ENCODE results near the gene SNX25. TPM values are rescaled to one million over a fixed set of nuclear protein-coding genes. Genes with fewer than 3 reads are reported as not detected.

SNX25 gene
- polyA plus RNA-seq, 1 of the 3 experiments (the other 2 are of a cell fraction) = 8.5 TPM

DNA sequence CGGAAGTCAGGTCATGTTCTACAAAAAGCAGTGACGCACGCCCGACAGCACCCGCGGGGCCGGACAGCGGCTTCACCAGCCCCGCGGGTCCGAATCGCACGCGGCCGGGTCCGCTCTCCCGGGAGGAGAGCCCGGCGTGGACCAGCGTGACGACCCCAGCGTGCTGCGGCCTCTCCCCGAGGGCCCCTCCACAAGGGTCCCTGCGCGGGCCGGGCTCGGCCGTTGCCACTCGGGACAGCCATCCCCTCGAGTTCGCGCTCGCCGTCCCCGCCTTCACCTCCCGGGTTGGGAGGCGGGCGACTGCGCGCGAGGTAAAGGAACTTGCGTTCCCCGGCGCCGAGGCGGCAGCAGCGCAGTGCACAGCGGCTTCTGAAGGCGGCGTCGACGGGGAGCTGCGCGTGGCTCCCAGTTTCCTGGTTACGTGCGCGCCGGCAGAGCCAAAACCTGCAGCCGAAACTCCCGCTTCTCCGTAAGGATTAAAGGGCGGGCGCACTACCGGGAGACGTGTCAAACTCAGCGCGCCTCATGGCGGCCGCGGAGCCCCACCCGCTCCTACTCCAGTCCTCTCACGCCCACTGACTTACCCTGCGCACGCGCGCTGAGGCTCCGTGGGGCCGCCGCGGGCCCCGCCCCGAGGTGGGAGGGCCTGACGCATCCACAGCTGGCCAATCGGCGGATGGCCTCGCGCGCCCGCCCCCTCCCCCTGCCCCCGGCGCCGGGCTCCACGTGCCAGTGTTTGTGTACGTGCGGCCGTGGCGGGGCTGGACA, 186.7 kb downstream of the SNX25 start:
- Histone ChIP-seq H3K9ac (peak overlapping the region; percentile 90), H3K9me2 (no peaks in the 10 kb centered on the region), H3K4me1 (ENCODE audit: control insufficient read depth in 1 of 2, insufficient read depth in 2 of 2, low read depth in 1 of 2, low read length in 1 of 2) (peaks cover 6 to 8% of the 10 kb centered on the region in 2 experiments; a peak in 3 of 4 replicates), H3F3A (replicated peaks; ENCODE audit: insufficient read depth) (peaks cover 9% of the 10 kb centered on the region), H3K79me2 (ENCODE audit: insufficient read depth) (0 out of 2 replicates have a peak, but pooled peaks cover 8% of the 10 kb centered on the region), H3K4me2 (peak overlapping the region; percentile 99), H3K27me3 (ENCODE audit: insufficient read depth) (no peaks in the 10 kb centered on the region), H3K4me3 (ENCODE audit: low read depth in 2 of 2, low read length in 1 of 2) (peak overlapping the region; percentile 74 to 78), H3K9me3 (no peaks in the 10 kb centered on the region), H2AFZ (ENCODE audit: low read depth) (peak overlapping the region; percentile 74), H3K36me3 (replicated peaks in 1 of 2; ENCODE audit: control insufficient read depth in 1 of 2, insufficient read depth in 2 of 2, low read length in 1 of 2) (peaks cover 26 to 29% of the 10 kb centered on the region in 2 experiments), H3K27ac (ENCODE audit: low read depth in 2 of 2, low read length in 1 of 2) (peak overlapping the region; percentile 94 to 98), H4K20me1 (ENCODE audit: insufficient read depth) (no peaks in the 10 kb centered on the region)
- WGBS (ENCODE audit: low lambda C conversion rate) = 0% methylated on average over 11 of the region's 98 CpGs
- 0 out of 2 replicates have a peak, but pooled peaks have one; percentile 0 for TF ChIP-seq GABPA (IDR thresholded peaks at IDR 0.05; ENCODE audit: low read depth)
- no peak for TF ChIP-seq CHD2 (IDR thresholded peaks at IDR 0.05; ENCODE audit: low read length, partially characterized antibody)
- TF ChIP-seq, protein P1, sequence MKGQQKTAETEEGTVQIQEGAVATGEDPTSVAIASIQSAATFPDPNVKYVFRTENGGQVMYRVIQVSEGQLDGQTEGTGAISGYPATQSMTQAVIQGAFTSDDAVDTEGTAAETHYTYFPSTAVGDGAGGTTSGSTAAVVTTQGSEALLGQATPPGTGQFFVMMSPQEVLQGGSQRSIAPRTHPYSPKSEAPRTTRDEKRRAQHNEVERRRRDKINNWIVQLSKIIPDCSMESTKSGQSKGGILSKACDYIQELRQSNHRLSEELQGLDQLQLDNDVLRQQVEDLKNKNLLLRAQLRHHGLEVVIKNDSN (IDR thresholded peaks at IDR 0.05; ENCODE audit: borderline replicate concordance, low read depth) = peak; percentile 17; the same call in 1 of the 2 replicates
- 0 out of 2 replicates have a peak, but pooled peaks have one; percentile 25 for TF ChIP-seq TEAD4 (IDR thresholded peaks at IDR 0.05; ENCODE audit: borderline replicate concordance, insufficient read depth)
- no peak for TF ChIP-seq SMC3 (IDR thresholded peaks at IDR 0.05; ENCODE audit: low read depth, low read length)
- TF ChIP-seq EP300 (IDR thresholded peaks at IDR 0.05; ENCODE audit: borderline replicate concordance in 1 of 2, low read depth in 1 of 2, low read length in 1 of 2) = 0 out of 4 replicates have a peak, but pooled peaks of 1 of the 2 experiments have one; percentile 6
- peak; percentile 24 for TF ChIP-seq POLR2AphosphoS5 (IDR thresholded peaks at IDR 0.05; ENCODE audit: low read depth, low read length)
- peak; percentile 17; the same call in 1 of the 2 replicates for TF ChIP-seq RFX5 (IDR thresholded peaks at IDR 0.05; ENCODE audit: low read length)
- 0 out of 2 replicates have a peak, but pooled peaks have one; percentile 11 for TF ChIP-seq FOXM1 (IDR thresholded peaks at IDR 0.05; ENCODE audit: low read depth)
- TF ChIP-seq FOXJ3 (CRISPR knock-in tag; IDR thresholded peaks at IDR 0.05) = no peak
- TF ChIP-seq FOSL2 (IDR thresholded peaks at IDR 0.05; ENCODE audit: borderline replicate concordance, low read depth) = 0 out of 2 replicates have a peak, but pooled peaks have one; percentile 1
- peak; percentile 98 for TF ChIP-seq MXI1 (IDR thresholded peaks at IDR 0.05; ENCODE audit: low read depth, low read length)
- TF ChIP-seq, protein P2, sequence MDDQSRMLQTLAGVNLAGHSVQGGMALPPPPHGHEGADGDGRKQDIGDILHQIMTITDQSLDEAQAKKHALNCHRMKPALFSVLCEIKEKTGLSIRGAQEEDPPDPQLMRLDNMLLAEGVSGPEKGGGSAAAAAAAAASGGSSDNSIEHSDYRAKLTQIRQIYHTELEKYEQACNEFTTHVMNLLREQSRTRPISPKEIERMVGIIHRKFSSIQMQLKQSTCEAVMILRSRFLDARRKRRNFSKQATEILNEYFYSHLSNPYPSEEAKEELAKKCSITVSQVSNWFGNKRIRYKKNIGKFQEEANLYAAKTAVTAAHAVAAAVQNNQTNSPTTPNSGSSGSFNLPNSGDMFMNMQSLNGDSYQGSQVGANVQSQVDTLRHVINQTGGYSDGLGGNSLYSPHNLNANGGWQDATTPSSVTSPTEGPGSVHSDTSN (IDR thresholded peaks at IDR 0.05) = 0 out of 2 replicates have a peak, but pooled peaks have one; percentile 28
- TF ChIP-seq GATA2 (CRISPR knock-in tag; IDR thresholded peaks at IDR 0.05) = no peak
- TF ChIP-seq, protein P3, sequence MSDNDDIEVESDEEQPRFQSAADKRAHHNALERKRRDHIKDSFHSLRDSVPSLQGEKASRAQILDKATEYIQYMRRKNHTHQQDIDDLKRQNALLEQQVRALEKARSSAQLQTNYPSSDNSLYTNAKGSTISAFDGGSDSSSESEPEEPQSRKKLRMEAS (IDR thresholded peaks at IDR 0.05; ENCODE audit: low read depth) = peak; percentile 95
- peak; percentile 96 for TF ChIP-seq SIN3A (IDR thresholded peaks at IDR 0.05; ENCODE audit: borderline replicate concordance, low read depth, low read length)
- peak; percentile 87 for TF ChIP-seq YY1 (IDR thresholded peaks at IDR 0.05; ENCODE audit: low read depth)
- TF ChIP-seq, protein P4, sequence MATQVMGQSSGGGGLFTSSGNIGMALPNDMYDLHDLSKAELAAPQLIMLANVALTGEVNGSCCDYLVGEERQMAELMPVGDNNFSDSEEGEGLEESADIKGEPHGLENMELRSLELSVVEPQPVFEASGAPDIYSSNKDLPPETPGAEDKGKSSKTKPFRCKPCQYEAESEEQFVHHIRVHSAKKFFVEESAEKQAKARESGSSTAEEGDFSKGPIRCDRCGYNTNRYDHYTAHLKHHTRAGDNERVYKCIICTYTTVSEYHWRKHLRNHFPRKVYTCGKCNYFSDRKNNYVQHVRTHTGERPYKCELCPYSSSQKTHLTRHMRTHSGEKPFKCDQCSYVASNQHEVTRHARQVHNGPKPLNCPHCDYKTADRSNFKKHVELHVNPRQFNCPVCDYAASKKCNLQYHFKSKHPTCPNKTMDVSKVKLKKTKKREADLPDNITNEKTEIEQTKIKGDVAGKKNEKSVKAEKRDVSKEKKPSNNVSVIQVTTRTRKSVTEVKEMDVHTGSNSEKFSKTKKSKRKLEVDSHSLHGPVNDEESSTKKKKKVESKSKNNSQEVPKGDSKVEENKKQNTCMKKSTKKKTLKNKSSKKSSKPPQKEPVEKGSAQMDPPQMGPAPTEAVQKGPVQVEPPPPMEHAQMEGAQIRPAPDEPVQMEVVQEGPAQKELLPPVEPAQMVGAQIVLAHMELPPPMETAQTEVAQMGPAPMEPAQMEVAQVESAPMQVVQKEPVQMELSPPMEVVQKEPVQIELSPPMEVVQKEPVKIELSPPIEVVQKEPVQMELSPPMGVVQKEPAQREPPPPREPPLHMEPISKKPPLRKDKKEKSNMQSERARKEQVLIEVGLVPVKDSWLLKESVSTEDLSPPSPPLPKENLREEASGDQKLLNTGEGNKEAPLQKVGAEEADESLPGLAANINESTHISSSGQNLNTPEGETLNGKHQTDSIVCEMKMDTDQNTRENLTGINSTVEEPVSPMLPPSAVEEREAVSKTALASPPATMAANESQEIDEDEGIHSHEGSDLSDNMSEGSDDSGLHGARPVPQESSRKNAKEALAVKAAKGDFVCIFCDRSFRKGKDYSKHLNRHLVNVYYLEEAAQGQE (IDR thresholded peaks at IDR 0.05; ENCODE audit: low read depth, low read length) = peak; percentile 89
- peak; percentile 45; the same call in 1 of the 2 replicates for TF ChIP-seq RCOR1 (IDR thresholded peaks at IDR 0.05; ENCODE audit: low read length)
- TF ChIP-seq, protein P5, sequence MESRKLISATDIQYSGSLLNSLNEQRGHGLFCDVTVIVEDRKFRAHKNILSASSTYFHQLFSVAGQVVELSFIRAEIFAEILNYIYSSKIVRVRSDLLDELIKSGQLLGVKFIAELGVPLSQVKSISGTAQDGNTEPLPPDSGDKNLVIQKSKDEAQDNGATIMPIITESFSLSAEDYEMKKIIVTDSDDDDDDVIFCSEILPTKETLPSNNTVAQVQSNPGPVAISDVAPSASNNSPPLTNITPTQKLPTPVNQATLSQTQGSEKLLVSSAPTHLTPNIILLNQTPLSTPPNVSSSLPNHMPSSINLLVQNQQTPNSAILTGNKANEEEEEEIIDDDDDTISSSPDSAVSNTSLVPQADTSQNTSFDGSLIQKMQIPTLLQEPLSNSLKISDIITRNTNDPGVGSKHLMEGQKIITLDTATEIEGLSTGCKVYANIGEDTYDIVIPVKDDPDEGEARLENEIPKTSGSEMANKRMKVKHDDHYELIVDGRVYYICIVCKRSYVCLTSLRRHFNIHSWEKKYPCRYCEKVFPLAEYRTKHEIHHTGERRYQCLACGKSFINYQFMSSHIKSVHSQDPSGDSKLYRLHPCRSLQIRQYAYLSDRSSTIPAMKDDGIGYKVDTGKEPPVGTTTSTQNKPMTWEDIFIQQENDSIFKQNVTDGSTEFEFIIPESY (IDR thresholded peaks at IDR 0.05; ENCODE audit: borderline replicate concordance, low read depth) = peak; percentile 52; the same call in 1 of the 2 replicates
- TF ChIP-seq NRF1 (IDR thresholded peaks at IDR 0.05; ENCODE audit: low read depth, low read length) = peak; percentile 87
- ChIA-PET POLR2A (interaction anchor here (0.7 to 2.2 kb wide), 17 partner anchors 8 to 662 kb away, joined by 3 to 14 read pairs (median 4); partner anchors contain the start of genes CENPU, SLC25A4, SNX25 and UFSP2), CTCF (interaction anchor here (0.9 to 3.8 kb wide), 5 partner anchors 164 to 641 kb away, joined by 3 to 19 read pairs (median 8); partner anchors contain the start of gene SNX25)
- DNase-seq = peak; percentile 99
